IMR-90 (cell line): ENCODE data around the gene CCDC120.

ENCODE experiments used
- BHLHE40 ChIP-seq: fragments of 150-350 bp; IDR thresholded peaks from 2 replicates; pipeline ENCODE4 v1.6.1; 2016; ENCODE audit warnings: mild to moderate bottlenecking, low read depth, low read length
- CTCF ChIP-seq: conservative IDR thresholded peaks from 2 replicates; pipeline ENCODE4 v1.5.1; 2012; ENCODE audit warnings: mild to moderate bottlenecking, low read depth, low read length, improper control_type of control experiment
- MAZ ChIP-seq: IDR thresholded peaks from 2 replicates; pipeline ENCODE4 v1.6.1; 2012; ENCODE audit warnings: low read depth, mild to moderate bottlenecking, low read length, improper control_type of control experiment, moderate library complexity, borderline replicate concordance
- POLR2A ChIP-seq: IDR thresholded peaks from 2 replicates; pipeline ENCODE4 v1.6.1; 2012; ENCODE audit warnings: mild to moderate bottlenecking, low read depth, low read length
- RFX5 ChIP-seq: IDR thresholded peaks from 2 replicates; pipeline ENCODE4 v1.8.0; 2012; ENCODE audit warnings: low read depth, mild to moderate bottlenecking, low read length, moderate library complexity

DNA sequence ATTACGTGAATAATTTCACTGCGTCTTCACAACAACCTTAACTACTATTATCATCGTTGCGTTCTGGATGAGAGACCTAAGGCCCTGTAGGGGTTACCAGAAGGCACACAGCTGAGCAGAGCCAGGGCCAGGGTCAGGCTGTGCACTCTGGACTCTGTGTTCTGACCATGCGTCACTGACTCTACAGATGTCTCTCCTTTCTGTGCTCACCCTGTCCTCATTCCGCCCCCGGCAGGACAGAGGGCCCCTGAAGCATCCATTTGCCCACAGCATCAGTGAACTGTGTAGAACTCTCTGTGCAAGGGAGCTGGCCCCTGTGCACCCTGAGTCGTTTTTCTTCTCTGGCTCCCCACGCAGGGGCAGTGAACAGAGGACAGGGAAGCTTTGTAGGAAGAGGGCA, 43.4 kb downstream of the CCDC120 start:
- TF ChIP-seq CTCF (no peak), BHLHE40 (no peak), RFX5 (no peak), MAZ (no peak), POLR2A (no peak)
